HL-60/S4 (cell line): ENCODE results near the gene ZFYVE28.

Experiments used
- in situ Hi-C: fragments of 300-500 bp; cut with MboI; formaldehyde crosslinking; loops from 2 replicates; pipeline ENCODE4 v1.14.3; 2022; ENCODE audit warnings: low sequenced_read_pairs

The ZFYVE28 gene

GRCh38 chr4:2334826-2335728, 83.4 kb downstream of the ZFYVE28 start:
- in situ Hi-C loops: no loop called here

- in situ Hi-C loops: no loop called here
Observed at GRCh38 chr4:2333916-2334644, 84.4 kb downstream of the ZFYVE28 start.

GRCh38 chr4:2333356-2333841, 85.0 kb downstream of the ZFYVE28 start:
- in situ Hi-C loops: no loop called here

- in situ Hi-C loops: no loop called here
Observed at GRCh38 chr4:2332976-2333319, 85.5 kb downstream of the ZFYVE28 start.

- in situ Hi-C loops: no loop called here
Observed at GRCh38 chr4:2332201-2332975, 86.1 kb downstream of the ZFYVE28 start.

- in situ Hi-C loops: no loop called here
Observed at GRCh38 chr4:2331519-2332200, 86.8 kb downstream of the ZFYVE28 start.

GRCh38 chr4:2331043-2331420, 87.4 kb downstream of the ZFYVE28 start:
- in situ Hi-C loops: no loop called here

- in situ Hi-C loops: no loop called here
Observed at GRCh38 chr4:2330091-2331042, 88.1 kb downstream of the ZFYVE28 start.

- in situ Hi-C loops: no loop called here
Observed at GRCh38 chr4:2327579-2327978, 90.9 kb downstream of the ZFYVE28 start.

GRCh38 chr4:2324891-2325290, 93.6 kb downstream of the ZFYVE28 start:
- in situ Hi-C loops: no loop called here

- in situ Hi-C loops: no loop called here
Observed at GRCh38 chr4:2322841-2323240, 95.6 kb downstream of the ZFYVE28 start.

GRCh38 chr4:2322227-2322626, 96.2 kb downstream of the ZFYVE28 start:
- in situ Hi-C loops: no loop called here

GRCh38 chr4:2321279-2322196, 96.9 kb downstream of the ZFYVE28 start:
- in situ Hi-C loops: no loop called here

GRCh38 chr4:2320746-2321145, 97.7 kb downstream of the ZFYVE28 start:
- in situ Hi-C loops: no loop called here

- in situ Hi-C loops: no loop called here
Observed at GRCh38 chr4:2320152-2320551, 98.3 kb downstream of the ZFYVE28 start.

GRCh38 chr4:2318885-2319284, 99.6 kb downstream of the ZFYVE28 start:
- in situ Hi-C loops: no loop called here

GRCh38 chr4:2318476-2318875, 100.0 kb downstream of the ZFYVE28 start:
- in situ Hi-C loops: no loop called here

- in situ Hi-C loops: no loop called here
Observed at GRCh38 chr4:2313366-2313765, 105.1 kb downstream of the ZFYVE28 start.
